HepG2 (cell line): Measurements from ENCODE around the gene TAF3. TPM values are rescaled to one million over a fixed set of nuclear protein-coding genes. Genes with fewer than 3 reads are reported as not detected.

Experiments
- ATAC-seq: fragments of 200-7000 bp; cut with Tn5 transposase; 3 replicates; pipeline ENCODE4 v1.9.1; 2020; ENCODE audit warnings: mild to moderate bottlenecking, moderate library complexity
- BruUV-seq: library from RNA; stranded (reverse); fragments of 400-500 nt; replicated peaks from 2 replicates; lab custom pipeline; 2021; lab: Mats Ljungman, UMichigan
- CTCF ChIA-PET: fragments of 300-600 bp; formaldehyde crosslinking; extraction: SDS; loops from one replicate; lab custom pipeline; 2021; ENCODE audit warnings: low total read pairs, inconsistent platforms, low intra/inter-chr PET ratio; lab: Yijun Ruan, JAX
- POLR2A ChIA-PET: fragments of 350-600 bp; sonication (Branson Sonifier 250); formaldehyde crosslinking; loops from one replicate; lab custom pipeline; 2020; ENCODE audit warnings: antibody characterized with exemption, inconsistent platforms; lab: Yijun Ruan, JAX
- DNase-seq: peaks from one replicate; pipeline ENCODE4 v3.0.0-alpha.2; 2015; ENCODE audit warnings: low spot score
- FAIRE-seq: peaks from 3 replicates; lab custom pipeline; 2011; peaks lifted over from hg19 to GRCh38; lab: Jason Lieb, UNC
- H2AFZ ChIP-seq: one replicate; pipeline ENCODE4 v1.6.1; 2011; ENCODE audit warnings: low read length, inconsistent platforms
- H3K27ac ChIP-seq: fragments of 300-600 bp; 3 replicates; pipeline ENCODE4 v1.8.0; 2011; ENCODE audit warnings: mixed run types, mild to moderate bottlenecking, mixed read lengths, low read length, inconsistent platforms; ENCODE audit not compliant: insufficient read depth; ENCODE audit errors: extremely low read length
- H3K27me3 ChIP-seq, 2 experiments: fragments of 200-600 bp in 1 of 2; 2 replicates in 1 of 2; 3 replicates in 1 of 2; pipeline versions ENCODE4 v1.6.0 to v1.8.0; 2011; ENCODE audit warnings: low read length in 2 of 2, mild to moderate bottlenecking in 2 of 2, moderate library complexity in 2 of 2, inconsistent platforms in 1 of 2; ENCODE audit not compliant: insufficient read depth in 2 of 2, control insufficient read depth in 1 of 2
- H3K36me3 ChIP-seq, 2 experiments: fragments of 200-600 bp in 1 of 2; replicated peaks in 1 of 2; 2 replicates in 1 of 2; 3 replicates in 1 of 2; pipeline versions ENCODE4 v1.5.1 to v1.8.0; 2011; ENCODE audit warnings: low read length in 2 of 2, inconsistent platforms in 1 of 2; ENCODE audit not compliant: insufficient read depth in 2 of 2, control insufficient read depth in 1 of 2
- H3K4me1 ChIP-seq: 2 replicates; pipeline ENCODE4 v1.5.1; 2012; ENCODE audit warnings: low read length, inconsistent platforms; ENCODE audit not compliant: insufficient read depth
- H3K4me2 ChIP-seq: 2 replicates; pipeline ENCODE4 v1.6.0; 2011; ENCODE audit warnings: low read depth, low read length, inconsistent platforms
- H3K4me3 ChIP-seq, 3 experiments: fragments of 200-600 bp in 1 of 3; sonication (generic), shearing (Covaris generic) in 1 of 3; replicated peaks in 1 of 3; 2 replicates each; pipeline ENCODE4 v1.5.1; 2011 to 2016; ENCODE audit warnings: low read length in 3 of 3, inconsistent platforms in 2 of 3, low read depth in 2 of 3, mild to moderate bottlenecking in 2 of 3, control low read depth in 1 of 3, mixed read lengths in 1 of 3; ENCODE audit not compliant: insufficient read depth in 1 of 3
- H3K79me2 ChIP-seq: one replicate; pipeline ENCODE4 v1.6.1; 2011; ENCODE audit warnings: low read length, inconsistent platforms; ENCODE audit not compliant: insufficient read depth
- H3K9ac ChIP-seq: 2 replicates; pipeline ENCODE4 v1.6.0; 2011; ENCODE audit warnings: mild to moderate bottlenecking, low read depth, low read length, inconsistent platforms; ENCODE audit not compliant: insufficient read depth
- H3K9me3 ChIP-seq: 2 replicates; pipeline ENCODE4 v1.5.1; 2012; ENCODE audit warnings: mild to moderate bottlenecking, low read length
- H4K20me1 ChIP-seq: 2 replicates; pipeline ENCODE4 v1.6.0; 2011; ENCODE audit warnings: inconsistent platforms, mild to moderate bottlenecking, low read length, moderate library complexity; ENCODE audit not compliant: insufficient read depth
- BCL6 ChIP-seq: IDR thresholded peaks from 2 replicates; pipeline ENCODE4 v1.6.1; 2016; ENCODE audit warnings: missing genetic modification reagents, missing compliant biosample characterization
- ELF4 ChIP-seq: sonication (generic); formaldehyde crosslinking; IDR thresholded peaks from 2 replicates; pipeline ENCODE4 v1.5.0; 2020; ENCODE audit warnings: missing genetic modification reagents, mild to moderate bottlenecking, moderate library complexity, borderline replicate concordance
- KLF9 ChIP-seq: IDR thresholded peaks from 2 replicates; pipeline ENCODE4 v1.6.1; 2016; ENCODE audit warnings: low read depth
- REXO4 ChIP-seq: sonication (generic); formaldehyde crosslinking; IDR thresholded peaks from 2 replicates; pipeline ENCODE4 v1.8.0; 2022; ENCODE audit warnings: missing genetic modification reagents, mild to moderate bottlenecking, borderline replicate concordance
- TOE1 ChIP-seq: sonication (generic); formaldehyde crosslinking; IDR thresholded peaks from 2 replicates; pipeline ENCODE4 v1.4.0; 2020; ENCODE audit warnings: mild to moderate bottlenecking, missing genetic modification reagents
- YEATS4 ChIP-seq: sonication (generic); formaldehyde crosslinking; IDR thresholded peaks from 2 replicates; pipeline ENCODE4 v1.4.0; 2020; ENCODE audit warnings: missing genetic modification reagents, borderline replicate concordance
- ZNF30 ChIP-seq: sonication (generic); formaldehyde crosslinking; IDR thresholded peaks from 2 replicates; pipeline ENCODE4 v1.5.0; 2020; ENCODE audit warnings: mild to moderate bottlenecking, missing genetic modification reagents
- ZNF567 ChIP-seq: sonication (generic); formaldehyde crosslinking; IDR thresholded peaks from 2 replicates; pipeline ENCODE4 v1.8.1; 2023; ENCODE audit warnings: mild to moderate bottlenecking, missing genetic modification reagents, borderline replicate concordance
- WGBS: methylation state at CpG from one replicate; pipeline ENCODE4 v1.1.6; 2017; ENCODE audit warnings: low lambda C conversion rate; 5-methylcytosine and 5-hydroxymethylcytosine counted together
- in situ Hi-C: cut with HindIII; loops from 2 replicates; pipeline ENCODE4 v1.10.0; 2017; ENCODE audit warnings: low pct_unique_long_range_greater_than_20kb; ENCODE audit not compliant: extremely low pct_ligation_motif_present
- intact Hi-C: fragments of 100-400 bp; cut with micrococcal nuclease; formaldehyde crosslinking; loops from one replicate; pipeline ENCODE4 v1.10.0; 2022; ENCODE audit not compliant: unreplicated experiment
- polyA plus RNA-seq, 8 experiments: library from polyadenylated mRNA; depleted of rRNA in 3 of 8; stranded (reverse) in 7 of 8; unstranded in 1 of 8; fragments of >200 nt; fragmentation: Illumina TruSeq in 4 of 8; extraction: Trizol in 4 of 8; gene quantifications; 2 replicates each; pipeline versions ENCODE4 v1.2.1 to v1.2.3, GENCODE V29; 2011 to 2016; ENCODE audit warnings: low read depth in 4 of 8, missing spikeins in 1 of 8, mixed read lengths in 1 of 8; ENCODE audit not compliant: insufficient read depth in 1 of 8
- total RNA-seq, 5 experiments: library from RNA; depleted of rRNA; stranded (reverse); fragments of >200 nt; fragmentation: Illumina TruSeq; extraction: Trizol; gene quantifications; 2 replicates each; pipeline ENCODE4 v1.2.3, GENCODE V29; 2016; ENCODE audit warnings: low read depth in 1 of 5
- TF ChIP-seq, protein P1 (sequence below), 2 experiments: sonication (generic) in 1 of 2; formaldehyde crosslinking in 1 of 2; IDR thresholded peaks; 2 replicates each; pipeline versions ENCODE4 v1.6.1 to v1.9.0; 2014 to 2022; ENCODE audit warnings: antibody characterized with exemption in 1 of 2, borderline replicate concordance in 1 of 2, inconsistent platforms in 1 of 2, low read depth in 1 of 2, missing genetic modification reagents in 1 of 2
- TF ChIP-seq, protein P2 (sequence below): sonication (generic); formaldehyde crosslinking; IDR thresholded peaks from 2 replicates; pipeline ENCODE4 v1.5.0; 2020; ENCODE audit warnings: mild to moderate bottlenecking, missing genetic modification reagents
- TF ChIP-seq, protein P3 (sequence below): sonication (generic); formaldehyde crosslinking; IDR thresholded peaks from 2 replicates; pipeline ENCODE4 v1.8.1; 2022; ENCODE audit warnings: low read depth, mild to moderate bottlenecking, missing genetic modification reagents
- TF ChIP-seq, protein P4 (sequence below): sonication (generic); formaldehyde crosslinking; IDR thresholded peaks from 2 replicates; pipeline ENCODE4 v1.5.0; 2020; ENCODE audit warnings: missing genetic modification reagents, mild to moderate bottlenecking, borderline replicate concordance

Gene TAF3
- total and polyA plus RNA-seq, 2 of the 13 experiments (the other 11 are each of a cell fraction or from before 2014, with no cell fraction given), result 1.7 to 2.9 TPM

DNA sequence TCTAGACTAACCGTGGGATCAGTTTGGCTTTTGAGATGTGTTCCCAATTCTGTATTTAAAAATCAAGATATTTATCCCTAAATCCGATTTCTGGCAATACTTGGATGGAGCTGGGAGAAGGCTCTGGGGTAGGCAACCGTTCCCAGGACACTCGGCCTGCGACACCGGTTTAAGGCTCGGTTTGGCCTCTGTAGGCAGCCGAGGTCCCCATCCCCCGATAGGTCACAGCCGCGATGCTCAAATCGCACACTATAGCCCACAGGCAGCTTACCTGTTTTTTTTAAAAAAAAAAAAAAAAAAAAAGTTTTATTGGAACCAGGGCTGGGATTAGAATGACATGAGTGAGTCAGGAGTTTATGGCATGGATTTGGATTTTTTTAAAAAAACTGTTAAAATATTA is 729 bp upstream of the TAF3 start (continued):
- TF ChIP-seq, protein P1, sequence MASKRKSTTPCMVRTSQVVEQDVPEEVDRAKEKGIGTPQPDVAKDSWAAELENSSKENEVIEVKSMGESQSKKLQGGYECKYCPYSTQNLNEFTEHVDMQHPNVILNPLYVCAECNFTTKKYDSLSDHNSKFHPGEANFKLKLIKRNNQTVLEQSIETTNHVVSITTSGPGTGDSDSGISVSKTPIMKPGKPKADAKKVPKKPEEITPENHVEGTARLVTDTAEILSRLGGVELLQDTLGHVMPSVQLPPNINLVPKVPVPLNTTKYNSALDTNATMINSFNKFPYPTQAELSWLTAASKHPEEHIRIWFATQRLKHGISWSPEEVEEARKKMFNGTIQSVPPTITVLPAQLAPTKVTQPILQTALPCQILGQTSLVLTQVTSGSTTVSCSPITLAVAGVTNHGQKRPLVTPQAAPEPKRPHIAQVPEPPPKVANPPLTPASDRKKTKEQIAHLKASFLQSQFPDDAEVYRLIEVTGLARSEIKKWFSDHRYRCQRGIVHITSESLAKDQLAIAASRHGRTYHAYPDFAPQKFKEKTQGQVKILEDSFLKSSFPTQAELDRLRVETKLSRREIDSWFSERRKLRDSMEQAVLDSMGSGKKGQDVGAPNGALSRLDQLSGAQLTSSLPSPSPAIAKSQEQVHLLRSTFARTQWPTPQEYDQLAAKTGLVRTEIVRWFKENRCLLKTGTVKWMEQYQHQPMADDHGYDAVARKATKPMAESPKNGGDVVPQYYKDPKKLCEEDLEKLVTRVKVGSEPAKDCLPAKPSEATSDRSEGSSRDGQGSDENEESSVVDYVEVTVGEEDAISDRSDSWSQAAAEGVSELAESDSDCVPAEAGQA (IDR thresholded peaks at IDR 0.05; ENCODE audit: low read depth), result no peak
- TF ChIP-seq, protein P1 (CRISPR knock-in tag; IDR thresholded peaks at IDR 0.05; ENCODE audit: borderline replicate concordance), result no peak
- TF ChIP-seq ZNF567 (CRISPR knock-in tag) (no peak), KLF9 (no peak), BCL6 (CRISPR knock-in tag) (no peak), TOE1 (CRISPR knock-in tag) (no peak)

DNA sequence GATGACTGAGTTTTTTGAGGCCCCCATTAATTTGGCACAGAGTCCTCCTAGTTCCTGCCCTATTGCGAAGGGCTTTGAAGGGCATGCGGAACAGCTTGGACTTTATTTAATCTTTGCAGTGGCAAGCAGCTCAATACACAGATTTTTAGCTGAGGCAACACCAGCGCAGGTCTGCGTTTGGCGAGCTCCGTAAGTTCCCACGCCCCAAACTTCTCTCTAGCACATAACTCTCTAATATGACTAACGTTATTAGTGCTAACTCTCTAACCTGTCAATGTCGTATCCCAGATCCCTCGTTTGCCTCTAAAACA is 366 bp upstream of the TAF3 start:
- H3K79me2 ChIP-seq, result peaks cover 24% of the 10 kb centered on the region
- H4K20me1 ChIP-seq, result no peaks in the 10 kb centered on the region; the same call in 1 of the 2 replicates
- H3K36me3 ChIP-seq, result peaks cover 0 to 2% of the 10 kb centered on the region in 2 experiments; a peak in 2 of 5 replicates
- CTCF ChIA-PET, result no interaction called here
- H3K4me3 ChIP-seq, result peak overlapping the region; percentile 78 to 99 (median 96)
- peaks cover 43% of the 10 kb centered on the region for H3K4me1 ChIP-seq
- no peak for FAIRE-seq
- no peaks in the 10 kb centered on the region; a peak in 1 of 5 replicates for H3K27me3 ChIP-seq
- WGBS, result 3% methylated on average over 10 of the region's 10 CpGs
- no peaks in the 10 kb centered on the region for H3K9me3 ChIP-seq
- ATAC-seq, result peak; percentile 36; the same call in 2 of the 3 replicates
- peak overlapping the region; percentile 87 for H3K9ac ChIP-seq
- in situ Hi-C loops (no loop called here), intact Hi-C loops (loop anchor here (2.0 to 5.0 kb wide), 2 partner anchors 29 to 61 kb away; partner anchors contain the start of gene ATP5F1C)
- H2AFZ ChIP-seq, result peak overlapping the region; percentile 74
- BruUV-seq, result TSS peak; percentile 93
- POLR2A ChIA-PET, result interaction anchor here (0.9 to 3.3 kb wide), 9 partner anchors 8 to 292 kb away, joined by 3 to 56 read pairs (median 4); partner anchors contain the start of genes ATP5F1C and KIN
- no peak for DNase-seq
- H3K27ac ChIP-seq, result peak overlapping the region; percentile 32
- H3K4me2 ChIP-seq, result peak overlapping the region; percentile 76
- TF ChIP-seq, protein P2, sequence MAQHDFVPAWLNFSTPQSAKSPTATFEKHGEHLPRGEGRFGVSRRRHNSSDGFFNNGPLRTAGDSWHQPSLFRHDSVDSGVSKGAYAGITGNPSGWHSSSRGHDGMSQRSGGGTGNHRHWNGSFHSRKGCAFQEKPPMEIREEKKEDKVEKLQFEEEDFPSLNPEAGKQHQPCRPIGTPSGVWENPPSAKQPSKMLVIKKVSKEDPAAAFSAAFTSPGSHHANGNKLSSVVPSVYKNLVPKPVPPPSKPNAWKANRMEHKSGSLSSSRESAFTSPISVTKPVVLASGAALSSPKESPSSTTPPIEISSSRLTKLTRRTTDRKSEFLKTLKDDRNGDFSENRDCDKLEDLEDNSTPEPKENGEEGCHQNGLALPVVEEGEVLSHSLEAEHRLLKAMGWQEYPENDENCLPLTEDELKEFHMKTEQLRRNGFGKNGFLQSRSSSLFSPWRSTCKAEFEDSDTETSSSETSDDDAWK (CRISPR knock-in tag), result no peak
- TF ChIP-seq ELF4 (CRISPR knock-in tag) (peak; percentile 14; the same call in 1 of the 2 replicates), YEATS4 (CRISPR knock-in tag) (no peak), ZNF30 (CRISPR knock-in tag) (0 out of 2 replicates have a peak, but pooled peaks have one; percentile 45), REXO4 (CRISPR knock-in tag) (no peak)
- TF ChIP-seq, protein P3, sequence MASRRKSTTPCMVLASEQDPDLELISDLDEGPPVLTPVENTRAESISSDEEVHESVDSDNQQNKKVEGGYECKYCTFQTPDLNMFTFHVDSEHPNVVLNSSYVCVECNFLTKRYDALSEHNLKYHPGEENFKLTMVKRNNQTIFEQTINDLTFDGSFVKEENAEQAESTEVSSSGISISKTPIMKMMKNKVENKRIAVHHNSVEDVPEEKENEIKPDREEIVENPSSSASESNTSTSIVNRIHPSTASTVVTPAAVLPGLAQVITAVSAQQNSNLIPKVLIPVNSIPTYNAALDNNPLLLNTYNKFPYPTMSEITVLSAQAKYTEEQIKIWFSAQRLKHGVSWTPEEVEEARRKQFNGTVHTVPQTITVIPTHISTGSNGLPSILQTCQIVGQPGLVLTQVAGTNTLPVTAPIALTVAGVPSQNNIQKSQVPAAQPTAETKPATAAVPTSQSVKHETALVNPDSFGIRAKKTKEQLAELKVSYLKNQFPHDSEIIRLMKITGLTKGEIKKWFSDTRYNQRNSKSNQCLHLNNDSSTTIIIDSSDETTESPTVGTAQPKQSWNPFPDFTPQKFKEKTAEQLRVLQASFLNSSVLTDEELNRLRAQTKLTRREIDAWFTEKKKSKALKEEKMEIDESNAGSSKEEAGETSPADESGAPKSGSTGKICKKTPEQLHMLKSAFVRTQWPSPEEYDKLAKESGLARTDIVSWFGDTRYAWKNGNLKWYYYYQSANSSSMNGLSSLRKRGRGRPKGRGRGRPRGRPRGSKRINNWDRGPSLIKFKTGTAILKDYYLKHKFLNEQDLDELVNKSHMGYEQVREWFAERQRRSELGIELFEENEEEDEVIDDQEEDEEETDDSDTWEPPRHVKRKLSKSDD (CRISPR knock-in tag), result no peak
- TF ChIP-seq, protein P4, sequence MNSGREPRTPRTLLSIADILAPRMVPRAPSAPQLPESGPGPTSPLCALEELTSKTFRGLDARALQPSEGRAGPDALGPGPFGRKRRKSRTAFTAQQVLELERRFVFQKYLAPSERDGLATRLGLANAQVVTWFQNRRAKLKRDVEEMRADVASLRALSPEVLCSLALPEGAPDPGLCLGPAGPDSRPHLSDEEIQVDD (CRISPR knock-in tag), result no peak
